Endothelial cell of umbilical vein (primary cell): ENCODE results near the gene STKLD1. TPM values are rescaled to one million over a fixed set of nuclear protein-coding genes. Genes with fewer than 3 reads are reported as not detected.

Source experiments
- BruUV-seq: library from RNA; stranded (reverse); fragments of 400-500 nt; replicated peaks from 2 replicates; lab custom pipeline; 2021; lab: Mats Ljungman, UMichigan
- CTCF ChIA-PET: fragments of 300-600, 350-600 bp; sonication (Branson Sonifier 250); formaldehyde crosslinking; loops from one replicate; lab custom pipeline; 2021; ENCODE audit warnings: antibody characterized with exemption, inconsistent platforms; lab: Charles Lee
- POLR2A ChIA-PET: fragments of 300-600, 350-600 bp; sonication (Branson Sonifier 250); formaldehyde crosslinking; loops from one replicate; lab custom pipeline; 2021; ENCODE audit warnings: antibody characterized with exemption, inconsistent platforms; lab: Charles Lee
- DNase-seq: peaks from one replicate; pipeline ENCODE4 v3.0.0-alpha.2; 2011; ENCODE audit warnings: low read depth, low spot score
- FAIRE-seq: peaks from 2 replicates; lab custom pipeline; 2011; peaks lifted over from hg19 to GRCh38; lab: Jason Lieb, UNC
- H2AFZ ChIP-seq: 2 replicates; pipeline ENCODE4 v1.6.0; 2012; ENCODE audit warnings: low read depth, low read length, control low read depth, inconsistent platforms
- H3K27ac ChIP-seq: 2 replicates; pipeline ENCODE4 v1.5.1; 2011; ENCODE audit warnings: low read depth, mild to moderate bottlenecking, control low read depth, low read length, moderate library complexity; ENCODE audit not compliant: insufficient read depth
- H3K27me3 ChIP-seq, 2 experiments: 2 replicates each; pipeline versions ENCODE4 v1.6.0 to v1.6.1; 2011; ENCODE audit warnings: low read length in 2 of 2, mixed read lengths in 1 of 2; ENCODE audit not compliant: control insufficient read depth in 2 of 2, insufficient read depth in 2 of 2
- H3K36me3 ChIP-seq, 2 experiments: 2 replicates in 1 of 2; 3 replicates in 1 of 2; pipeline ENCODE4 v1.5.1; 2011; ENCODE audit warnings: low read length in 2 of 2, mild to moderate bottlenecking in 1 of 2, moderate library complexity in 1 of 2; ENCODE audit not compliant: control insufficient read depth in 2 of 2, insufficient read depth in 2 of 2; ENCODE audit errors: extremely low read depth in 1 of 2
- H3K4me1 ChIP-seq: 3 replicates; pipeline ENCODE4 v1.5.1; 2011; ENCODE audit warnings: mild to moderate bottlenecking, low read length; ENCODE audit not compliant: control insufficient read depth, insufficient read depth; ENCODE audit errors: extremely low read depth
- H3K4me2 ChIP-seq: 2 replicates; pipeline ENCODE4 v1.6.1; 2011; ENCODE audit warnings: low read length, control low read depth, mixed read lengths; ENCODE audit not compliant: insufficient read depth
- H3K4me3 ChIP-seq, 3 experiments: fragments of 200-600 bp in 1 of 3; sonication (generic), shearing (Covaris generic) in 1 of 3; replicated peaks in 1 of 3; 2 replicates each; pipeline ENCODE4 v1.5.1; 2011 to 2016; ENCODE audit warnings: control low read depth in 3 of 3, low read length in 3 of 3, mild to moderate bottlenecking in 2 of 3, inconsistent platforms in 1 of 3, low read depth in 1 of 3, moderate library complexity in 1 of 3; ENCODE audit not compliant: insufficient read depth in 1 of 3
- H3K79me2 ChIP-seq: 2 replicates; pipeline ENCODE4 v1.6.0; 2012; ENCODE audit warnings: low read length, inconsistent platforms; ENCODE audit not compliant: control insufficient read depth, insufficient read depth
- H3K9ac ChIP-seq: replicated peaks from 2 replicates; pipeline ENCODE3; 2011; ENCODE audit warnings: low read length, control low read depth; ENCODE audit not compliant: insufficient read depth; ENCODE audit errors: extremely low read depth
- H3K9me1 ChIP-seq: replicated peaks from 3 replicates; pipeline ENCODE4 v1.6.0; 2011; ENCODE audit warnings: mild to moderate bottlenecking, low read length; ENCODE audit not compliant: control insufficient read depth, insufficient read depth; ENCODE audit errors: extremely low read depth
- H3K9me3 ChIP-seq: replicated peaks from 2 replicates; pipeline ENCODE4 v1.5.1; 2012; ENCODE audit warnings: low read length, inconsistent platforms; ENCODE audit not compliant: control insufficient read depth, insufficient read depth
- H4K20me1 ChIP-seq: replicated peaks from 2 replicates; pipeline ENCODE3; 2011; ENCODE audit warnings: mild to moderate bottlenecking, low read length; ENCODE audit not compliant: control insufficient read depth, insufficient read depth; ENCODE audit errors: extremely low read depth
- EZH2 ChIP-seq: IDR thresholded peaks from 2 replicates; pipeline ENCODE4 v1.6.1; 2012; ENCODE audit warnings: borderline replicate concordance, low read depth, mild to moderate bottlenecking, moderate library complexity, low read length, inconsistent platforms; ENCODE audit not compliant: severe bottlenecking
- FOS ChIP-seq: IDR thresholded peaks from 2 replicates; pipeline ENCODE4 v1.6.1; 2011; ENCODE audit warnings: mild to moderate bottlenecking, low read length, moderate library complexity, borderline replicate concordance; ENCODE audit not compliant: insufficient read depth
- MAX ChIP-seq: IDR thresholded peaks from 2 replicates; pipeline ENCODE4 v1.6.1; 2011; ENCODE audit not compliant: insufficient read depth, insufficient read length
- MYC ChIP-seq: IDR thresholded peaks from one replicate; pipeline ENCODE4 v1.6.1; 2011; ENCODE audit warnings: mild to moderate bottlenecking, low read depth, low read length
- POLR2A ChIP-seq: IDR thresholded peaks from 2 replicates; pipeline ENCODE4 v1.6.1; 2012; ENCODE audit warnings: low read depth, mild to moderate bottlenecking, control low read depth, low read length
- dilution Hi-C: fragments of 300-500 bp; cut with MboI; formaldehyde crosslinking; loops from one replicate; pipeline ENCODE4 v1.15.0; 2019; ENCODE audit warnings: low sequenced_read_pairs; ENCODE audit not compliant: extremely low pct_ligation_motif_present
- intact Hi-C: fragments of 100-400 bp; cut with micrococcal nuclease; formaldehyde crosslinking; loops from one replicate; pipeline ENCODE4 v1.10.0; 2022
- polyA plus RNA-seq, 4 experiments: library from polyadenylated mRNA; depleted of rRNA in 3 of 4; stranded (reverse) in 3 of 4; unstranded in 1 of 4; fragments of >200 nt; gene quantifications; 2 replicates each; pipeline versions ENCODE4 v1.2.1 to v1.2.3, GENCODE V29; 2011 to 2012; ENCODE audit warnings: missing spikeins in 1 of 4
- total RNA-seq: library from RNA; stranded (reverse); gene quantifications from 2 replicates; pipeline ENCODE4 v1.2.3, GENCODE V29; 2021

The STKLD1 gene
- total and polyA plus RNA-seq, 2 donors (not counting 3 experiments of a cell fraction or from before 2014, with no cell fraction given) = 0.29 to 0.77 TPM

- peak overlapping the region; percentile 98 for H3K9ac ChIP-seq
- DNase-seq (peak; percentile 35), FAIRE-seq (no peak)
- H2AFZ ChIP-seq = peak overlapping the region; percentile 9
- TF ChIP-seq POLR2A (no peak), MAX (no peak), FOS (no peak), MYC (no peak), EZH2 (no peak)
- peak overlapping the region; percentile 69 to 84 (median 83) for H3K4me3 ChIP-seq
- peaks cover 20 to 48% of the 10 kb centered on the region in 2 experiments for H3K36me3 ChIP-seq
- no peaks in the 10 kb centered on the region for H3K9me3 ChIP-seq
- peaks cover 14% of the 10 kb centered on the region for H3K4me1 ChIP-seq
- BruUV-seq = no TSS peak
- CTCF ChIA-PET = interaction anchor here (1.0 to 1.1 kb wide), 3 partner anchors 17 to 31 kb away, joined by 3 read pairs; no protein-coding TSS in a partner anchor
- intact Hi-C loops (loop anchor here (1.0 to 5.0 kb wide), 2 partner anchors 11 to 160 kb away; partner anchors contain the start of gene SURF6), dilution Hi-C loops (no loop called here)
- POLR2A ChIA-PET = interaction anchor here (0.6 to 1.7 kb wide), 9 partner anchors 8 to 179 kb away, joined by 3 to 10 read pairs (median 4); partner anchors contain the start of genes CACFD1, SLC2A6, STKLD1 and SURF1
- peak overlapping the region; percentile 22 for H3K27ac ChIP-seq
- H3K9me1 ChIP-seq = no peaks in the 10 kb centered on the region
- H3K27me3 ChIP-seq = no peaks in the 10 kb centered on the region
- peaks cover 40% of the 10 kb centered on the region for H3K79me2 ChIP-seq
- H3K4me2 ChIP-seq = peak overlapping the region; percentile 41
- no peaks in the 10 kb centered on the region for H4K20me1 ChIP-seq
Observed at GRCh38 chr9:133347515-133347984, 28.6 kb upstream of the STKLD1 start.
